MM.1S (cell line): ENCODE measurements around the gene MEIOC.

Experiments used
- DNase-seq: peaks from one replicate; pipeline ENCODE4 v3.0.0-alpha.2; 2015
- H2AFZ ChIP-seq: fragments of 300-600 bp; sonication (generic); 2 replicates; pipeline ENCODE4 v1.6.0; 2016; ENCODE audit warnings: antibody characterized with exemption, low read length
- H3F3A ChIP-seq: fragments of 300-600 bp; sonication (generic); 2 replicates; pipeline ENCODE4 v1.6.1; 2016; ENCODE audit warnings: mild to moderate bottlenecking, antibody characterized with exemption, low read length, moderate library complexity, mixed read lengths; ENCODE audit not compliant: insufficient read depth
- H3K27ac ChIP-seq: fragments of 300-600 bp; sonication (generic); 2 replicates; pipeline ENCODE4 v1.5.1; 2016; ENCODE audit warnings: mild to moderate bottlenecking, low read length
- H3K27me3 ChIP-seq: fragments of 300-600 bp; sonication (generic); replicated peaks from 2 replicates; pipeline ENCODE4 v1.6.0; 2016; ENCODE audit warnings: low read length; ENCODE audit not compliant: insufficient read depth
- H3K36me3 ChIP-seq: fragments of 300-600 bp; sonication (generic); replicated peaks from 2 replicates; pipeline ENCODE4 v1.6.1; 2016; ENCODE audit warnings: mild to moderate bottlenecking, low read length, mixed read lengths; ENCODE audit not compliant: insufficient read depth
- H3K4me1 ChIP-seq: fragments of 300-600 bp; sonication (generic); 2 replicates; pipeline ENCODE4 v1.6.1; 2016; ENCODE audit warnings: low read length, mixed read lengths
- H3K4me2 ChIP-seq: fragments of 300-600 bp; sonication (generic); 2 replicates; pipeline ENCODE4 v1.6.0; 2016; ENCODE audit warnings: low read depth, low read length
- H3K4me3 ChIP-seq: fragments of 300-600 bp; sonication (generic); 2 replicates; pipeline ENCODE4 v1.5.1; 2016; ENCODE audit warnings: low read length, mixed read lengths
- H3K79me2 ChIP-seq: fragments of 300-600 bp; sonication (generic); 2 replicates; pipeline ENCODE4 v1.6.1; 2016; ENCODE audit warnings: mixed run types, low read length, mixed read lengths
- H3K9ac ChIP-seq: fragments of 300-600 bp; sonication (generic); 2 replicates; pipeline ENCODE4 v1.6.1; 2016; ENCODE audit warnings: low read length, mixed read lengths
- H3K9me2 ChIP-seq: fragments of 300-600 bp; sonication (generic); replicated peaks from 2 replicates; pipeline ENCODE4 v1.6.1; 2016; ENCODE audit warnings: mild to moderate bottlenecking, low read length, mixed read lengths; ENCODE audit not compliant: insufficient read depth
- H3K9me3 ChIP-seq: fragments of 300-600 bp; sonication (generic); replicated peaks from 2 replicates; pipeline ENCODE4 v1.6.1; 2016; ENCODE audit warnings: mild to moderate bottlenecking, low read length, mixed read lengths; ENCODE audit not compliant: insufficient read depth
- H4K20me1 ChIP-seq: fragments of 300-600 bp; sonication (generic); 2 replicates; pipeline ENCODE4 v1.6.1; 2016; ENCODE audit warnings: mild to moderate bottlenecking, low read length, moderate library complexity, mixed read lengths; ENCODE audit not compliant: insufficient read depth
- EZH2 ChIP-seq: fragments of 300-600 bp; sonication (generic); optimal IDR thresholded peaks from 2 replicates; pipeline ENCODE3; 2017; ENCODE audit warnings: low read depth, mild to moderate bottlenecking, antibody characterized with exemption, low read length, mixed read lengths
- EZH2phosphoT487 ChIP-seq: fragments of 300-600 bp; sonication (generic); IDR thresholded peaks from 2 replicates; pipeline ENCODE4 v1.6.1; 2018; ENCODE audit warnings: antibody characterized with exemption, low read length
- TF ChIP-seq, protein P1 (sequence below): fragments of 300-600 bp; sonication (generic); IDR thresholded peaks from 2 replicates; pipeline ENCODE4 v1.5.1; 2016; ENCODE audit warnings: antibody characterized with exemption, low read length, mixed read lengths

MEIOC gene

DNA sequence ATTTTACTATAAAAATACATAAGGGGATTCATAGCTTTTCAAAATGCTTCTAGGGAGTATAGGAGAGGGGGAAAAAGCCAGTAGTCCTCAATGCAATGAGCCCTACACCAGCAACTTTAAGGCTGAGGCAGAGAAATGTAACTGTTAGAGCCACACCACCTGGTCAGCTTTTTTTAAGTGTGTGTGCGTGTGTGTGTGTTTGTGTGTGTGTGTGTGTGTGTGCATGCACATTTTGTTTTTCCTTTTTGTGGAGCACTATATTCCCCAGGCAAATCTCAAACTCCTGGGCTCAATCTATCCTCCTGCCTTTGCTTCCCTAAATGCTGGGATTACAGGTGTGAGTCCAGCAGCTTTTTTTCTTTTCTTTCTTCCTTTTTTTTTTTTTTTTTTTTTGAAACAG, 2.3 kb upstream of the MEIOC start:
- H3K27ac ChIP-seq, result no peak overlapping the region
- H3K9me3 ChIP-seq, result no peaks in the 10 kb centered on the region
- no peaks in the 10 kb centered on the region for H4K20me1 ChIP-seq

DNA sequence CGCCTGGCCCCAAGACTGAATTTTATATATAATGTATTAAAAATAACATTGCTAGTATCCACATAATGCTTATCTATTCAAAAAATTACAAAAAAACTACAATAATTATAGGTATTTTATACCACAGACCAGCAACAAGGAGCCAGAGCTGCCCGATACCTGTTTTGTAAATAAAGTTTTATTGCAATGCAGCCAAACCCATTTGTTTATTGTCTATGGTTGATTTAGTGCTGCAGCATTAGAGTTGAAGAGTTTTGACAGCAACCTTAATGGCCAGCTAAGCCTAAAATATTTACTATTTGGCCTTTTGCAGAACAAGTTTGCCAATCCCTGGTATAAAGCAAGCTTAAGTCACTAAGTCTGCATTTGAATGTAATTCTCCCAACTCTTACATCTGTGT, 5.6 kb downstream of the MEIOC start:
- Histone ChIP-seq H3K36me3 (no peaks in the 10 kb centered on the region), H3K9ac (no peak overlapping the region), H3K4me1 (no peaks in the 10 kb centered on the region), H3K79me2 (no peaks in the 10 kb centered on the region), H3F3A (no peaks in the 10 kb centered on the region), H3K4me3 (no peak overlapping the region), H4K20me1 (no peaks in the 10 kb centered on the region), H3K9me2 (no peaks in the 10 kb centered on the region), H2AFZ (no peak overlapping the region), H3K9me3 (no peaks in the 10 kb centered on the region), H3K4me2 (no peak overlapping the region), H3K27me3 (no peaks in the 10 kb centered on the region; the same call in 1 of the 2 replicates), H3K27ac (no peak overlapping the region)
- no peak for DNase-seq
- TF ChIP-seq EZH2phosphoT487, result no peak
- TF ChIP-seq, protein P1, sequence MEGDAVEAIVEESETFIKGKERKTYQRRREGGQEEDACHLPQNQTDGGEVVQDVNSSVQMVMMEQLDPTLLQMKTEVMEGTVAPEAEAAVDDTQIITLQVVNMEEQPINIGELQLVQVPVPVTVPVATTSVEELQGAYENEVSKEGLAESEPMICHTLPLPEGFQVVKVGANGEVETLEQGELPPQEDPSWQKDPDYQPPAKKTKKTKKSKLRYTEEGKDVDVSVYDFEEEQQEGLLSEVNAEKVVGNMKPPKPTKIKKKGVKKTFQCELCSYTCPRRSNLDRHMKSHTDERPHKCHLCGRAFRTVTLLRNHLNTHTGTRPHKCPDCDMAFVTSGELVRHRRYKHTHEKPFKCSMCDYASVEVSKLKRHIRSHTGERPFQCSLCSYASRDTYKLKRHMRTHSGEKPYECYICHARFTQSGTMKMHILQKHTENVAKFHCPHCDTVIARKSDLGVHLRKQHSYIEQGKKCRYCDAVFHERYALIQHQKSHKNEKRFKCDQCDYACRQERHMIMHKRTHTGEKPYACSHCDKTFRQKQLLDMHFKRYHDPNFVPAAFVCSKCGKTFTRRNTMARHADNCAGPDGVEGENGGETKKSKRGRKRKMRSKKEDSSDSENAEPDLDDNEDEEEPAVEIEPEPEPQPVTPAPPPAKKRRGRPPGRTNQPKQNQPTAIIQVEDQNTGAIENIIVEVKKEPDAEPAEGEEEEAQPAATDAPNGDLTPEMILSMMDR, result no peak
- TF ChIP-seq EZH2, result no peak

More for the DNA sequence above, 2.3 kb upstream of the MEIOC start:
- Histone ChIP-seq H3K4me2 (no peak overlapping the region), H3K9ac (no peak overlapping the region), H3K27me3 (no peaks in the 10 kb centered on the region), H2AFZ (no peak overlapping the region), H3K4me1 (no peaks in the 10 kb centered on the region), H3K4me3 (no peak overlapping the region), H3F3A (no peaks in the 10 kb centered on the region), H3K79me2 (no peaks in the 10 kb centered on the region), H3K36me3 (no peaks in the 10 kb centered on the region), H3K9me2 (no peaks in the 10 kb centered on the region)
- TF ChIP-seq, protein P1, result no peak
- TF ChIP-seq EZH2phosphoT487 (no peak), EZH2 (no peak)
- no peak for DNase-seq

DNA sequence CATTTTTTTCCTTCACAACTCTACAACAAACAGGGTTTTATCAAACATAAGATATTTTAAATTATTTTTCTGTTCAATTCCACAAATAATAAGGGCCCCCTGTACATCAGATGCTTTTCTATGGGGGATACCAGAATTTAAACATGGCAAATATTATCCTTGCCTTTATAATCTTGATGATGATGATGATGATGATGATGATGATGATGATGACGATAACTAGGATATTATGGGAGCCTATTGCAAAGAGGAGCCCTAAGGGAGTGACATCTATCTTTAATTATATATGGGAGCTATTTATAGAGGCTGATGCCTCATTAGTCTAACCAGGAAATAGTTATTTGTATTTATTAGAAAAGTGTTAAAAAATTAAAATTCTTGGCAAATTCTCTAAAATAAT, 6.8 kb downstream of the MEIOC start:
- Histone ChIP-seq H3K4me2 (no peak overlapping the region), H3K9me2 (no peaks in the 10 kb centered on the region), H2AFZ (no peak overlapping the region), H3F3A (no peaks in the 10 kb centered on the region), H3K27me3 (no peaks in the 10 kb centered on the region; the same call in 1 of the 2 replicates), H4K20me1 (no peaks in the 10 kb centered on the region), H3K9ac (no peak overlapping the region), H3K36me3 (no peaks in the 10 kb centered on the region), H3K27ac (no peak overlapping the region), H3K9me3 (no peaks in the 10 kb centered on the region), H3K4me3 (no peak overlapping the region), H3K79me2 (no peaks in the 10 kb centered on the region), H3K4me1 (no peaks in the 10 kb centered on the region)
- no peak for TF ChIP-seq EZH2phosphoT487
- TF ChIP-seq EZH2, result no peak
- TF ChIP-seq, protein P1, result no peak
- DNase-seq, result no peak
